GM19438 (cell line): Measurements from ENCODE around the gene KRTAP4-11.
"Not testable (repeated sequence)": the region's sequence is repeated elsewhere in the genome, so short reads cannot be mapped to it uniquely, and the experiment has no call there.

ENCODE experiments used
- ATAC-seq: cut with Tn5 transposase; IDR thresholded peaks from one replicate; pipeline ENCODE4 v1.9.1; 2021; ENCODE audit warnings: low read depth; ENCODE audit not compliant: unreplicated experiment

KRTAP4-11 gene

GRCh38 chr17:41088760-41089352 is 29.3 kb downstream of the KRTAP4-11 start:
- not testable (repeated sequence) for ATAC-seq

- not testable (repeated sequence) for ATAC-seq
These were observed 33.9 kb downstream of the KRTAP4-11 start, which contains the start of gene KRTAP4-7 for GRCh38 chr17:41084100-41084856. TSS of gene KRTAP4-7 (plus strand) at chr17:41084150. CDS start at chr17:41084207, 57 bp downstream.

- ATAC-seq = not testable (repeated sequence)
These were observed 34.7 kb downstream of the KRTAP4-11 start for GRCh38 chr17:41083427-41083826.

DNA sequence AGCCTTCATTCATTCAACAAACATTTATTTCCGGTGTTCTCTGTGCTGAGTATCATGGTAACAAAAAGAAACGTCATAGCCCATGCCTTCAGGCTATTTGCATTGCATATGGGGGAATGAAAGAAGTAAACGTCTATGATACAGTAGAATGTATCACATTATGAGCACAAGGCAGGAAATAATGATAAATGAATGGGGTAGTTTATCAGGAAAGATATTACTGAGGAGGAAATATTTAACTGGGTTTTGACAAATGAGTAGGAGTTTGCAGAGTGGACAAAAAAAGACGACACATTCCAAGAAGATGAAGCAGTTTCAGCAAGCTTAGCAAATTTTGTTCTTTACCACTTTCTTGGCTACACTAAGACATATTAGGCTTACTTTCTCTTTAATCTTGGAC is 35.5 kb downstream of the KRTAP4-11 start:
- no peak for ATAC-seq

DNA sequence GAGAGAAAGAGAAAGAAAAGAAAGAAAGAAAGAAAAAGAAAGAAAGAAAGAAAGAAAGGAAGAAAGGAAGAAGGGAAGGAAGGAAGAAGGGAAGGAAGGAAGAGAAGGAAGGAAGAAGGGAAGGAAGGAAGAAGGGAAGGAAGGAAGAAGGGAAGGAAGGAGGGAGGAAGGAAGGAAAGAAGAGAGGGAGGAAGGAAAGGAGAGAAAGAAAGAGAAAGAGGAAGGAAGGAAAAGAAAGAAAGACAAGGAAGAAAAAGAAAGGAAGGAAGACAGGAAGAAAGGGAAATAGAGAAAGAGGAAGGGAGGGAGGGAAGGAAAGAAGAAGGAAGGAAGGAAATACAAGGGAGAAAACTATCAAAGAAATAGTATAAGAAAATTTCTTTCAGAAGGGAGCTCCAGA is 41.4 kb downstream of the KRTAP4-11 start:
- ATAC-seq = no peak

DNA sequence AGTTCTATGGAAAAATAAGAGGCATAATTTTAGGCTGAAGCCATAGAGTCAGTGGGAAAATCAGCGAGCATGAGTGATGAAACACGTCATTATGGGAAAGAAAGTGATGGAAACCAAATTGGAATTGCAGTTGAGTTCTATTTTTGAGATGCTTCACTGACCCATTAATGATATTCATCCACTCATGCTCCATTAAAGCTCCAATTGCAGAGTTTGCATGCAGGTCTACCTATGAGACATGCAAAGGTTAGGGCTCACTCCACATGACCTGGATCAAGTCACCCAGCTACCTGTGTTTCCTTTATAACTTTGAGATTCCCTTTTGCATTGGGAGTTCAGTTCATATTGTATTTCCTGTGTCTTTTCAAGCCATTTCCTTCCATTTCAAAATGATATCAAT is 44.5 kb downstream of the KRTAP4-11 start:
- ATAC-seq = no peak

DNA sequence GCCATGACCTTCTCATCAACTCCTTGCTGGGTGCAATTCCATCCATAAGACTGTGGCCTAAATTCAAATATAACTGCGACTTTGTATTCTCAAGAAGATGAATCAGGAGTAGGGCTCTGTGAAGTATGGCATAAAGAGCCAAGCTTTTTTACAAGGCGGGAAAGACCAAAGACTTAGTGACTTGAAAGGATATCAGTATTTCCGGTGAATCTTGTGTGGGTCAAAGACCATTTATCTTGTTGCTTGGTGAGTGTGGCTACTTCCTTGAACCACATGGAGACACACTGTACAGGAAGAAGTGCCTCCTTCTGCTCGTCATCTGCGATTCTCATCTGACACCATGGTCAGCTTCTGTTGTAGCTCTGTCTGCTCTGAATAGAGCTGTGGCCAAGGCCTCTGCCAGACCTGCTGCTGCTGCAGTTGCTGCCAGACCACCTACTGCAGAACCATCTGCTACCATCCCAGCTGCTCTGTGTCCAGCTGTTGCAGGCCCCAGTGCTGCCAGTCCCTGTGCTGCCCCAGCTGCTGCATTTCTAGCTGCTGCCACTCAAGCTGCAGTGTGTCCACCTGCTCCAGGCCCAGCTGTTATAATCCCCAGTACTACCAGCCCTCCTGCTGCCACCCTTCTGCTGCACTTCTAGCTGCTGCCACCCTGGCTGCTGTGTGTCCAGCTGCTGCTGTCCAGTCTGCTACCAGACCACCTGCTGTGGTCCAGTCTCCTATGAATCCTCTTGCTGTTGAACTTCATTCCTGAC is 46.4 kb downstream of the KRTAP4-11 start:
- no peak for ATAC-seq

- no peak for ATAC-seq
These were observed 49.1 kb downstream of the KRTAP4-11 start for GRCh38 chr17:41069031-41069430.

DNA sequence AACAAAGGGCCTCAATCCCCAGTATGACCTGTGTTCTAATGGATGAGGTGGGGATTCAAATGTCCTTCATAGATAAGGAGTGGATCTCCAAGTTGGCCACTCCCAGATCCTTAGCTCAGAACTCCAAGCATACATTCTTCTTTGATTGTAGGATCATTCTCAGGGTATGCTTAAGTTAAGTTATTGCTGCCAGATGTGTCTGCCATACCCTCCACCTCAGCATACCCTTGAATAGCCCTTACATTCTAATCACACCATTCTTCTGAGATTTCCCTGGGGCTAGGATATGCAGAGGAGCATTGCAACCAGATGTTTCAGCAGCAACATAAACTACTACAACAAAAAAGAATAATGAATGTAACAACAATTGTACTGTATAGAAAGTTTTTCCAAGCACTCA is 50.9 kb downstream of the KRTAP4-11 start:
- ATAC-seq = no peak
